Astrocyte of the spinal cord (primary cell): Measurements from ENCODE around the gene MARCHF9.

ENCODE experiments used
- DNase-seq: peaks from one replicate; pipeline ENCODE4 v3.0.0; 2011; ENCODE audit warnings: low read depth, low spot score
- H3K4me3 ChIP-seq: 2 replicates; pipeline ENCODE4 v1.5.1; 2011; ENCODE audit warnings: low read depth, mild to moderate bottlenecking, low read length, moderate library complexity
- in situ Hi-C: cut with HindIII; loops from 2 replicates; pipeline ENCODE4 v1.10.0; 2017; ENCODE audit warnings: low sequenced_read_pairs
- TF ChIP-seq, protein P1 (sequence below): IDR thresholded peaks from 2 replicates; pipeline ENCODE4 v1.5.1; 2012; ENCODE audit warnings: low read depth, mild to moderate bottlenecking, low read length, inconsistent platforms

The MARCHF9 gene

DNA sequence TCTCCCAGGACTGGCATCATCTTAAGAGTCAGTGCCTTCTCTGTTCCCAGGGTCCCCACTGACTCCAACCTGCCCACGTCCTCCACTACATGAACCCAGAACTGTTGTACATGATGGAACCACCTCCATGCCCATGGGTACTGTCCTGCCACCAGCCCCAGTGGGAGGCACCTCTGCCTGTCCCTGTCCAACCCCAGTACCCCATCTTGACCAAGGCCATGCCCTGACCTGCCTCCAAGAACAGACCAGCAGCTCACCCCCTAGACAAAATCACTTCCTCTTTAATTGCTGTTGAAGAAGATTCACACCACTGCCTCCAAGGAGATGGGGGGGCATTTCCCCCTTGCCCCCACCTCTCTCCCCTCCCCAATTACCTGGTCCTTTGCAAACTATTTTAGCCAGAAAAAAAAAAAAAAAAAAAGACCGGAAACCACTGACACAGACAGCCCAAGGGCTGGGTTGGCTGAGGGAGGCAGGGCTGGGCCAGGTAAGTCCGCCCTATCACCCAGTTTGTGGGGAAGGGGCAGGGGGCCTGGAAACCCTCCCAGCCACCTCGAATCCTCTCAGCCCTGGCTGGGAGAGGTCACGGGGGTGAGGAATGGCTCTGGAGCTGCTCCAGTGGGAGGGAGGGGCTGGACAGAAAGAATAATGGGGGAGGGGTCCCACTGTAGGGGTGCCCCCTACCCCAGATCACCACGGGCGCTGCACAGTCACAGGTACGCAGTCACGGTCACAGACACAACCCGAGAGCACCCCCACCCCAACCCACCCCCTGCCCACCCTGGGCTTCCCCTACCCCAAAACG lies 29.8 kb upstream of the MARCHF9 start:
- DNase-seq, result no peak
- TF ChIP-seq, protein P1, sequence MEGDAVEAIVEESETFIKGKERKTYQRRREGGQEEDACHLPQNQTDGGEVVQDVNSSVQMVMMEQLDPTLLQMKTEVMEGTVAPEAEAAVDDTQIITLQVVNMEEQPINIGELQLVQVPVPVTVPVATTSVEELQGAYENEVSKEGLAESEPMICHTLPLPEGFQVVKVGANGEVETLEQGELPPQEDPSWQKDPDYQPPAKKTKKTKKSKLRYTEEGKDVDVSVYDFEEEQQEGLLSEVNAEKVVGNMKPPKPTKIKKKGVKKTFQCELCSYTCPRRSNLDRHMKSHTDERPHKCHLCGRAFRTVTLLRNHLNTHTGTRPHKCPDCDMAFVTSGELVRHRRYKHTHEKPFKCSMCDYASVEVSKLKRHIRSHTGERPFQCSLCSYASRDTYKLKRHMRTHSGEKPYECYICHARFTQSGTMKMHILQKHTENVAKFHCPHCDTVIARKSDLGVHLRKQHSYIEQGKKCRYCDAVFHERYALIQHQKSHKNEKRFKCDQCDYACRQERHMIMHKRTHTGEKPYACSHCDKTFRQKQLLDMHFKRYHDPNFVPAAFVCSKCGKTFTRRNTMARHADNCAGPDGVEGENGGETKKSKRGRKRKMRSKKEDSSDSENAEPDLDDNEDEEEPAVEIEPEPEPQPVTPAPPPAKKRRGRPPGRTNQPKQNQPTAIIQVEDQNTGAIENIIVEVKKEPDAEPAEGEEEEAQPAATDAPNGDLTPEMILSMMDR, result no peak
- H3K4me3 ChIP-seq, result no peak overlapping the region
- in situ Hi-C loops, result no loop called here

DNA sequence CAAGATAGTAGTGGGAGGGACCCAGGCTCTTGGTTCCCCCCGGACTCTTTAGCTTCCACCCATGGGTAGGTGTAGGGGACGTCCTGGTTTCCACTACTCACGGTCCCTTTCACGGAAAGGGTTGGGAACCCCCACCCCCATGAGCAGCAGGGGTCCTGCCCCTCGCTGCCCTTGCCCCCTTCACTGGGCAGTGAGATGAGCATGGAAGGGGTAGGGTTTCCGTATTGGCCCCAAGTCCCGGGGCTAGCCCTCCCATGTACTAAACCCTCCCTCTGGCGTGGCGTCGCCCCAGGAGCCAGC lies 29.1 kb upstream of the MARCHF9 start:
- TF ChIP-seq, protein P1, result no peak
- DNase-seq, result no peak
- in situ Hi-C loops, result no loop called here
- peak overlapping the region; percentile 78 for H3K4me3 ChIP-seq

DNA sequence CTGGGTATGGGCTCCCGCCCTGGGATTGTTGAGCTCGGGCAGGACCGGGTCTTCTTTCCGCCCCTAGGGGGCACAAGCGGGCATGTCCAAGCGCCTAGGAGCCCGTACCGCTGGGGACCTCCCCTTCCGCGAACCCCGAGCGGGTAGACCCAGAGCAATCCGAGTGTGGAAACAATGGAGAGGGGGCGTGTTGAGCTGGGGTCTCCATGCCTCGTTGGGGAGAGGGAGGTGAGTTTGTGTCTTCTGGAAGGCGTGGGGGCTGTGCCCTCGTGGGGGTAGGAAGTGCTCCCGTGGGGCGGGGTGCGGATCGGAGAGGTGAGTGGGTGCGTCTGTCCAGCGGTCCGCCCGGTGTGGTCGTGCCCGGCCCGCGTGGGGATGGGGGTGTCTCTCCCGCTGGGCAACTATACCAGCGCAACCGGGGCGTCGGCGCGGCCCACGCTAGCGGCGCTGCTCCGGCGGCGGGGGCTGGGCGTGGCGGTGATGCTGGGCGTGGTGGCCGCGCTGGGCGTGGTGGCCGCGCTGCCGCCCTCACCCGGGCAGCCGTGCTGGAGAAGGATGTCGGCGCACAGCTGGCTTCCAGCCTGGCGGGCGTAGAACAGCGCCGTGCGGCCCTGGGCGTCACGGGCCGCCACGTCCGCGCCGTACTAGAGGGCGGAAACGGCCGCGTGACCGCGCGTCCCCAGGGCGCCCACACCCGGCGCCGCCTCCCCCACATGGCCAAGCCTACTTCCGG lies 28.6 kb upstream of the MARCHF9 start:
- TF ChIP-seq, protein P1, result peak; percentile 90
- peak; percentile 75 for DNase-seq
- H3K4me3 ChIP-seq, result peak overlapping the region; percentile 78
- in situ Hi-C loops, result no loop called here

DNA sequence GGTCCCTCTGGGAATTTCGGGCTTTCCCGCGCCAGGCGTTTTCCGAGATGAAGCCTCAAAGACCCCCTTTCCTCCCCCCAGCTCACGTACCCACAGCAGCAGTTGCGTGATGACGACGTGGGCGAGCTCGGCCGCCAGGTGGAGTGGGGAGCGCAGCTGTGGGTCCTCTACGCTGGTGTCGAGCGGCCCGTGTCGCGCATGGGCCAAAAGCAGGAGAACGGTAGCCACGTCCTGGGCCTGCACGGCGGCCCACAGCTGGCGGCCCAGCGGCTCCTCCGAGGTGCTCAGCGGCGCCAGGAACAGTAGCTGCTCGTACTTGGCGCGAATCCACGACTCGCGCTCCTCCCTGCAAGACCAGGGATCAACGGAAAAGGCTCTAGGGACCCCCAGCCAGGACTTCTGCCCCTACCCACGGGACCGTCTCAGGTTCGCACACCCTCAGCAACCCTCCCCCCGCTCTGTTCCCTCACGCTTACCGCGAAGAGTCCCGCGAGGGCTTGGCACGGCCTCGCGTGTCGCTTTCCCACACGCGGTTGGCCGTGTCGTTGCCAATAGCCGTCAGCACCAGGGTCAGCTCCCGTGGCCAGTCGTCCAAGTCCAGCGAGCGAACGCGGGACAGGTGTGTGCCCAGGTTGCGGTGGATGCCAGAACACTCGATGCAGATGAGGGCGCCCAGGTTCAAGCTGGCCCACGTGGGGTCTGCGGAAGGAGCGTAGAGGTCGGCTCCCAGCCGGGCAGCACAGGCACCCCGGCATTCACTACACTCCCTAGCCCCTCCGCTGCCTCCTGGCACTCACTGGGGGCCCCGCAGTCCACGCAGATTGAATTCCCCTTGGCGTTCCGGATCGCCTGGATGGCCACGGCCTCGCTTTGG lies 27.8 kb upstream of the MARCHF9 start:
- H3K4me3 ChIP-seq, result peak overlapping the region; percentile 78
- peak; percentile 33 for DNase-seq
- in situ Hi-C loops, result no loop called here
- TF ChIP-seq, protein P1, result peak; percentile 43

DNA sequence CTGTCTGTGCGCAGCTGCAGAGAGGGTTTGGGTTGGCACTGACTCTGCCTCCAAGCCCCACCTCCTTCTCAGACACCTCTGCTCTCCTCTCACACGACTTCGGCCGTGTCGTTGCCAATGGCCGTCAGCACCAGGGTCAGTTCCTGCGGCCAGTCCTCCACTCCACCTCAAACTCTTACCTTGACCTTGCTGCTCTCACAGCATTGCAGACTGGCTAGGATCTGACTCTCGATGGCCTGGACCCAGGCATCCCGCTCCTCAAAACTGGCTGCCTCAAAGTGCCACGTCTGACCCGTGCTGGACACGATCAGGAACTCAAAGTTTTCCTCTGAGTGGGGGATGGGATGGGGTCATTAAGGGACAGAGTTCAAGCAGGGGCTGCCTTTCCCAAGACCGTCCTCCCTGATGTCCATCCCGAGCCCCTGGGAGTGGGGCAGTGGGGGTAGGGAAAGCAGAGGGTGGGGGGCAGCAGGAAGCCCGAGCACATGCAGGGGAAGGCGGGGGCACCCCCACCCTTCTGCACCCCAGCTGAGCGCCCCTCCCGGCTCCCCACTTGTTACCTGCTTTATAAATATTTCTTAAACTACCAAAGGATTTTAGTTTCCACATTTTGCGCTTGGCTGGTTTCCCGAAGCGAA lies 27.0 kb upstream of the MARCHF9 start:
- TF ChIP-seq, protein P1, result no peak
- no peak overlapping the region for H3K4me3 ChIP-seq
- no peak for DNase-seq
- in situ Hi-C loops, result no loop called here

DNA sequence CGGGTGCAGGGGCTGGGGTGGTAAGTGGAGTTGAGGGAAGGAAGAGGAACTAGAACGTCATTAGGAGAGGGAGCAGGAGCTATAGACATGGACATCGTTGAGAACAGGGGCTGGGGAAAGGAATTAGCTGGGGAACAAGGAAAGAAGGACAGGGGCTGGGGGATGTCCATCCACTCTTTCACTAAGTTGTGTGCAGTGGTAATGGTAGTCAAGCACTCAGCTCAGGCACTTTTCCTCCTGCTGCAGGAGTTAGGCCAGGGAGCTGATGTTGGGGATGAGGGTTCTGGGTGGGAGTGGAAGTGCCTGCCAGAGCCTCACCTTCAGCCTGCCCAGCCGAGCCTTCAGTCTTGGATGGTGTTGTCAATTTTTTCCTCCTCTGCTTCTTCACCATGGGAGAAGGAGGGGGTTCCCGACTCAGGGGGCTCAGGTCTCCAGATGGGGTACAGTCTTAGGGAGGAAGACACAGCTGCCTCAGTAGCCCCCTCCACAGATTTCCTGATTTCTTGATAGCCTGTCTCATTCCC lies 25.5 kb upstream of the MARCHF9 start:
- in situ Hi-C loops, result no loop called here
- no peak overlapping the region for H3K4me3 ChIP-seq
- no peak for DNase-seq
- TF ChIP-seq, protein P1, result no peak
